Anterior cingulate cortex (tissue), 58 donors: ENCODE measurements around the gene MALL.
"Not testable (repeated sequence)": the region's sequence is repeated elsewhere in the genome, so short reads cannot be mapped to it uniquely, and the experiment has no call there.

ENCODE experiments used
- DNase-seq, 58 donors: peaks; one replicate each; lab custom pipeline; 2025; lab: John Stamatoyannopoulos, UW

The MALL gene

GRCh38 chr2:110055819-110056408 lies 59.7 kb downstream of the MALL start:
- not testable (repeated sequence) for DNase-seq

DNA sequence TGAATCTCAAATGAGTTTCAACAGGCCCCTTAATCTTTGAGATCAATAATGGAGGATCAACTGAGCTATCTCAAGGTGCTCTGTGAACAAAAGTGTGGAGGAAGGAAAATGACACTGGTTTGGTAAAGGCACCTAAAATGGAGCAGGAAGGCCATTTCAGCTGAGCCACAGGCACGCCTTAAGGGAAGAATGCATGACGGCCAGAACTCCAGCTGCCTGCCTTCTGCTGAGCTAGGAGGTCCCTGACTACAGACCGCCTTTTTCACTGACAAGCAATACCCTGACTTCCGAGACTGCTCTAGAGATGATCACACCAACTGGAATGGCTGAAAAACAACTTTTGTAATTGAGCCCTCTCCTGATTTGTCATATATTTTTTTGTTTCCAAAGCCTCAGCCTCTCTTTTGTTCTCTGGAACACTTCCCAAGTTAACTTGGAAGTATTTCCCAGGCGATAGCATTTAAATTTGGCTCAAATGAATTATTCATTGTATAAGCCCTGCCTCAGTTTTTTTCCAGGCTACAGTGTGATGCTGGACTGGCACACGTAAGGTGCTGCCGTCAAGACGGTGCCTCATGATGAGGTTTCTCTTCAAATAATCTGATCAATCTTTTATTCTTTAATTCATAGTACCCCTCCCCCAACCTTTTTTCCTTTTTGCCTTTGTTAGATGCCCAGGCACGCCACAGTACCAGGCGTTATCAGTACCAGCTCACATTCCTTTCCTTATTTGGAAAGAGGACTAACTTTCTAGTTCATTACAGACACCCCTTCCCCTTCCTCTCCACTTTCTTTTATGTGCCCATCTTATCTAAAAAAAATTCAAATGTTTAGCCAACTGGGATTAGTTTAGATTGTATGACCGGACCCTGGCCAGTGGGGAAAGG lies 60.9 kb downstream of the MALL start:
- DNase-seq: not testable (repeated sequence)

- not testable (repeated sequence) for DNase-seq
Observed at GRCh38 chr2:110053688-110054087, 61.9 kb downstream of the MALL start.

DNA sequence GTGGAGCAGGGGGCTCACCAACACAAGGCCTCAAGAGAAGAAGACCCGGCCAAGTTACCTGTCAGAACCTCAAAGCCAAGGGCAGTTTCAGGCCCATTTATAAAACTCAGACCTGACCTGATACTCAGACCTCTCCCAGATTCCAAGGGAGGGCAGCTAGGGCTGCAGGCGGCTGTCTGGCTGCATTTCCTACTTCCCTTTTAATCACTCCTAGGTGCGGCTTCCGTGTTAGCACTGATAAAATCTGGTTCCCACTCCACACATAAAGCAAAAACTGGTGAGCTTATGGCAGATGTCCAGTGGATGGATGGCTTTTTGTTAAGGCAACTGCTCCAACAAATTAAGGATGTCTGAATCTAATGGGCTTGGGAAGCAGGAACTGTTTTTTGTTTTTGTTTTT lies 63.5 kb downstream of the MALL start:
- DNase-seq: not testable (repeated sequence)

DNA sequence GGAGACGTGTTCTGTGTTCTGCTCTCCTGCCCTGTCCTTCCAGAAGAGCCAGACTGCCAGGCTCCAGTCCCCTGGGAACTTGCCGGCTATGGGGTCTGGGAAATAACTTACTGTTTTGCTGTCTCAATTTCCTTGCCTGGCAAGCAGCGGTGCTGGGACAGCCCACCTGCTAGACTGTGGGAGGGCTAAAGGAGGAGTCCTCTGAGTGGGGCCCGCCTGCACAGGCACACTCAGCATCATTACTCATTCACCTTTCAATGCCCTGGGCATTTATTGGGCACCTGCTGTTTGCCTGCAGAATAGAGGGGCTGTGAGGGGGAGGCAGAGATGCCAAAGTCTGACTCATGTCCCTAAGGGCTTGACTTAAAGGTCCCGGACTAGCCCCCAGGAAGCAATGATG lies 65.4 kb downstream of the MALL start:
- DNase-seq: not testable (repeated sequence)

DNA sequence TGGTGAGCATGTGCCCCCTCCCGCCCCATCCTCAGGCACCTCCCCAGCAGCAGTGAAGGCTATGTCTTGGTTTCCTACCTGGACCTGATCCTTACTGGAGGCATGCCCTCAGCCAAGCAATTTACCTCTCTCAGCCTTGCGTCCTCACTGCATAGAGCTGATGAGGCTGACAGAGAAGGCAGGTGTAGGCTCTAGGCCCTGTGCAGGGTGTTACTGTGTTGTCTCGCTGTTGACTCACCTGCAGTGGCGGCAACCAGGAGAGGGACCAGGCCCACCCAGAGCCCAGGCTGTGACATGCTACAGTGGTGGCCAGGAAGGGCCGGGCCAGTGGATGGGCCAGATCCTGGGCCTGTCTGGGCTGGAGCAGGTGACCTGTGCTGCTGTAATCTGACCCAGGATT lies 65.9 kb downstream of the MALL start:
- DNase-seq: not testable (repeated sequence)

- DNase-seq: not testable (repeated sequence)
Observed at GRCh38 chr2:110048255-110049197, 67.1 kb downstream of the MALL start.

- not testable (repeated sequence) for DNase-seq
Observed at GRCh38 chr2:110047225-110047624, 68.4 kb downstream of the MALL start.

GRCh38 chr2:110041941-110042660 lies 73.5 kb downstream of the MALL start:
- DNase-seq: not testable (repeated sequence)

DNA sequence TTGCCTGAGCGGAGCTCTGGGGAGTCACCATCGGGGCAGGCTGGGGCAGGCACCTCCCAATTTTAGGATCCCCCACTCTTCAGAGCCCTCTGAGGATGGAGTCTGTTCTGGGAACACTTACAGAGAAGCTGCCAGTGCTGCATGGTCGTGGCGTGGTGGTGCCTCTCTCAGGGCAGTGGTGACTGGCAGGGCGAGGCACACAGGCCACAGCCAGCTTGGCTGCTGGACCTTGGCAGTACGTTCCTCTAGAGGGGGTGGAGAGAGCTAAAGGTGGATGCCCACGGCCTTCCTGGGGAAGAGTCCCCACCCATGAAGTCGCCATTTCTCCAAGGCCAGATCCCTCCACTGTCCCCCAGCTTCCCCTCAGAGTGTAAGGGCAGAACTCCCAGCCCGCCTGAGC lies 78.3 kb downstream of the MALL start:
- not testable (repeated sequence) for DNase-seq

DNA sequence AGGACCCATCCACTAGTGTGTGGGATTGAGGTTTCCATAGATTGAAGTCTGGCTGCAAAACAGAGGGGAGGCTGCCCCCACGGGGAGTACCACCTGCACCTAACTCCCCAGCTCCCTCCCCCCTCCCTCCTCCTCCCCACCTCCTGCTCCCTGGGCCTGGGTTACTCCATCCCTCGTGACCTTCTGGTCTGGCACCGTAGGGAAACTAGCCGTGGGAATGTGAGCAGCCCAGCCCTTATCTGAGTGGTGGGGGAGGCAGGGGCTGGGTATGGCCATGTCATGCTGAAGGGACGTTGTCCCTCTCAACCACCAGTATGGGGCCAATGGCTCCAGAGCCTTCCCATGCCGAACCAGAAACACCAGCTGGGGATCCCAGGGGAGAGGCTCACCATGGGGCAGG lies 80.2 kb downstream of the MALL start:
- not testable (repeated sequence) for DNase-seq

DNA sequence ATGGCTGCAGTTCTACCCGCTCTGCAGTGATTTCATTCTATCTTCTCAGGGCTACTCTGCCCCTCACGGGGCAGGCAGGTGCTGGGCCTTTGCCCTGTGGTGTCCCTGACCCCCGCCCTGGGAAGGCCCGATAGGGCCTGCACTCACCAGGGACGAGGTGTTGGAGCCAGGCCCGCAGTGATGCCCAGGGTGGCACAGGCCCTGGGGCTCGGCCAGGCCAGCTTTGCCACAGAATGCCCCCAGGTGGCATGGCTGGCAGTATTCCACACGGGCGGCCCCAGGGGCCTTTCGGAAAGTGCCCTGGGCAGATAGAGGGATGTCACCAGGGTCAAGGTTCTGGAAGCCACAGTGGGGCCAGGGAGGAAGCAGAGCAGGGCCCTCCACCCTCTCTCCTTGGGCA lies 80.7 kb downstream of the MALL start:
- not testable (repeated sequence) for DNase-seq
